H1 (cell line): ENCODE results near the gene HAO2. TPM values are rescaled to one million over a fixed set of nuclear protein-coding genes. Genes with fewer than 3 reads are reported as not detected.

Experiments
- CTCF ChIA-PET: fragments of 300-600 bp; sonication (Branson Sonifier 250); formaldehyde crosslinking; loops from one replicate; lab custom pipeline; 2021; ENCODE audit not compliant: partially characterized antibody; lab: Charles Lee
- POLR2A ChIA-PET: fragments of 300-600 bp; sonication (Branson Sonifier 250); formaldehyde crosslinking; loops from one replicate; lab custom pipeline; 2021; ENCODE audit warnings: inconsistent platforms; ENCODE audit not compliant: partially characterized antibody; lab: Charles Lee
- DNase-seq, 2 experiments: peaks; one replicate each; pipeline versions ENCODE4 v3.0.0 to v3.0.0-alpha.2; 2010 to 2022; ENCODE audit warnings: low spot score in 2 of 2, low read depth in 1 of 2, mixed read lengths in 1 of 2
- FAIRE-seq: peaks from 2 replicates; lab custom pipeline; 2011; peaks lifted over from hg19 to GRCh38; lab: Jason Lieb, UNC
- H2AFZ ChIP-seq: 2 replicates; pipeline ENCODE4 v1.8.1; 2012; ENCODE audit warnings: low read length, inconsistent platforms
- H2AK5ac ChIP-seq: 2 replicates; pipeline ENCODE4 v1.6.1; 2013; ENCODE audit warnings: low read depth, low read length
- H2BK120ac ChIP-seq: replicated peaks from 2 replicates; pipeline ENCODE3; 2013; ENCODE audit warnings: low read depth, low read length, inconsistent platforms
- H2BK12ac ChIP-seq: 2 replicates; pipeline ENCODE4 v1.6.1; 2013; ENCODE audit warnings: low read depth, low read length
- H2BK15ac ChIP-seq: 2 replicates; pipeline ENCODE4 v1.6.1; 2013; ENCODE audit warnings: low read length
- H2BK20ac ChIP-seq: 2 replicates; pipeline ENCODE4 v1.6.1; 2013; ENCODE audit warnings: low read length
- H2BK5ac ChIP-seq: 2 replicates; pipeline ENCODE4 v1.6.1; 2013; ENCODE audit warnings: low read depth, low read length
- H3K14ac ChIP-seq: 2 replicates; pipeline ENCODE4 v1.6.1; 2013; ENCODE audit warnings: inconsistent platforms; ENCODE audit not compliant: insufficient read length
- H3K18ac ChIP-seq: 2 replicates; pipeline ENCODE4 v1.6.1; 2013; ENCODE audit warnings: low read length; ENCODE audit errors: extremely low read depth
- H3K23ac ChIP-seq: 2 replicates; pipeline ENCODE4 v1.6.1; 2013; ENCODE audit warnings: inconsistent platforms; ENCODE audit not compliant: insufficient read length
- H3K23me2 ChIP-seq: 2 replicates; pipeline ENCODE4 v1.6.1; 2013; ENCODE audit warnings: low read depth, low read length
- H3K27ac ChIP-seq: 2 replicates; pipeline ENCODE4 v1.6.1; 2011; ENCODE audit warnings: low read depth, low read length, inconsistent platforms
- H3K27me3 ChIP-seq, 4 experiments: replicated peaks in 1 of 4; 1 replicate in 1 of 4; 2 replicates in 3 of 4; pipeline versions ENCODE4 v1.6.1 to v1.8.1; 2011 to 2013; ENCODE audit warnings: low read length in 3 of 4, mild to moderate bottlenecking in 3 of 4, inconsistent platforms in 2 of 4, mixed read lengths in 2 of 4, moderate library complexity in 1 of 4; ENCODE audit not compliant: control insufficient read depth in 3 of 4, insufficient read depth in 3 of 4; ENCODE audit errors: extremely low read depth in 1 of 4
- H3K36me3 ChIP-seq, 4 experiments: 2 replicates each; pipeline versions ENCODE4 v1.6.1 to v1.8.1; 2011 to 2013; ENCODE audit warnings: mild to moderate bottlenecking in 4 of 4, low read length in 3 of 4, moderate library complexity in 2 of 4, control low read depth in 1 of 4, inconsistent platforms in 1 of 4; ENCODE audit not compliant: insufficient read depth in 4 of 4, control insufficient read depth in 2 of 4
- H3K4ac ChIP-seq: replicated peaks from 2 replicates; pipeline ENCODE3; 2013; ENCODE audit warnings: low read length, low read depth, mixed read lengths, inconsistent platforms; ENCODE audit not compliant: insufficient read length
- H3K4me1 ChIP-seq, 4 experiments: replicated peaks in 1 of 4; 1 replicate in 1 of 4; 2 replicates in 3 of 4; pipeline versions ENCODE4 v1.6.1 to v1.8.1; 2011 to 2013; ENCODE audit warnings: low read length in 3 of 4, inconsistent platforms in 2 of 4, mixed read lengths in 1 of 4; ENCODE audit not compliant: insufficient read depth in 4 of 4, control insufficient read depth in 3 of 4
- H3K4me2 ChIP-seq, 2 experiments: 2 replicates each; pipeline versions ENCODE4 v1.6.1 to v1.8.1; 2011 to 2013; ENCODE audit warnings: low read depth in 2 of 2, low read length in 2 of 2, control low read depth in 1 of 2, inconsistent platforms in 1 of 2, mild to moderate bottlenecking in 1 of 2; ENCODE audit not compliant: insufficient read depth in 1 of 2
- H3K4me3 ChIP-seq, 4 experiments: fragments of 200-600, 300-600 bp in 1 of 4; sonication (generic), shearing (Covaris generic), sonication (Bioruptor Twin) in 1 of 4; 2 replicates each; pipeline versions ENCODE4 v1.5.1 to v1.8.1; 2011 to 2016; ENCODE audit warnings: low read length in 4 of 4, low read depth in 3 of 4, control low read depth in 2 of 4, inconsistent platforms in 2 of 4, mild to moderate bottlenecking in 2 of 4, mixed read lengths in 1 of 4, moderate library complexity in 1 of 4; ENCODE audit not compliant: insufficient read depth in 2 of 4; ENCODE audit errors: extremely low read depth in 1 of 4
- H3K56ac ChIP-seq: replicated peaks from 2 replicates; pipeline ENCODE3; 2013; ENCODE audit warnings: low read depth, mild to moderate bottlenecking, mixed read lengths, low read length, inconsistent platforms; ENCODE audit not compliant: insufficient read length
- H3K79me1 ChIP-seq: 2 replicates; pipeline ENCODE4 v1.6.1; 2013; ENCODE audit warnings: low read depth, low read length, control low read depth
- H3K79me2 ChIP-seq, 2 experiments: 2 replicates each; pipeline versions ENCODE4 v1.6.1 to v1.8.1; 2012 to 2013; ENCODE audit warnings: low read length in 2 of 2, mild to moderate bottlenecking in 2 of 2, inconsistent platforms in 1 of 2; ENCODE audit not compliant: insufficient read depth in 2 of 2, control insufficient read depth in 1 of 2
- H3K9ac ChIP-seq, 4 experiments: replicated peaks in 1 of 4; 1 replicate in 1 of 4; 2 replicates in 3 of 4; pipeline versions ENCODE4 v1.6.1 to v1.8.1; 2011 to 2013; ENCODE audit warnings: low read depth in 3 of 4, low read length in 3 of 4, control low read depth in 2 of 4, mild to moderate bottlenecking in 2 of 4, moderate library complexity in 2 of 4, inconsistent platforms in 1 of 4; ENCODE audit errors: extremely low read depth in 1 of 4
- H3K9me3 ChIP-seq, 2 experiments: 2 replicates each; pipeline versions ENCODE4 v1.6.1 to v1.8.1; 2012 to 2013; ENCODE audit warnings: mild to moderate bottlenecking in 2 of 2, moderate library complexity in 2 of 2, control low read depth in 1 of 2, inconsistent platforms in 1 of 2, low read depth in 1 of 2, low read length in 1 of 2, mixed read lengths in 1 of 2; ENCODE audit not compliant: insufficient read depth in 2 of 2
- H4K20me1 ChIP-seq, 2 experiments: replicated peaks in 1 of 2; 2 replicates each; pipeline versions ENCODE3 to v1.8.1; 2011 to 2013; ENCODE audit warnings: inconsistent platforms in 2 of 2, low read length in 2 of 2, mild to moderate bottlenecking in 1 of 2; ENCODE audit not compliant: insufficient read depth in 2 of 2, control insufficient read depth in 1 of 2
- H4K5ac ChIP-seq: 2 replicates; pipeline ENCODE4 v1.6.1; 2013; ENCODE audit warnings: low read length, low read depth, mixed read lengths, inconsistent platforms; ENCODE audit not compliant: insufficient read length
- H4K8ac ChIP-seq: 2 replicates; pipeline ENCODE4 v1.8.0; 2013; ENCODE audit warnings: mild to moderate bottlenecking, moderate library complexity, low read length, inconsistent platforms; ENCODE audit not compliant: insufficient read depth; ENCODE audit errors: extremely low read depth
- H4K91ac ChIP-seq: replicated peaks from 2 replicates; pipeline ENCODE3; 2013; ENCODE audit warnings: low read length, mixed read lengths, inconsistent platforms; ENCODE audit not compliant: insufficient read length
- BACH1 ChIP-seq: IDR thresholded peaks from 2 replicates; pipeline ENCODE4 v1.6.1; 2012; ENCODE audit warnings: low read length, improper control_type of control experiment
- BRCA1 ChIP-seq: IDR thresholded peaks from 2 replicates; pipeline ENCODE4 v1.6.1; 2012; ENCODE audit warnings: low read depth, low read length, improper control_type of control experiment
- CREB1 ChIP-seq: IDR thresholded peaks from 2 replicates; pipeline ENCODE4 v1.6.1; 2012; ENCODE audit warnings: inconsistent platforms
- EZH2 ChIP-seq: fragments of 200-600 bp; sonication (generic); IDR thresholded peaks from 2 replicates; pipeline ENCODE4 v1.7.1; 2012; ENCODE audit warnings: low read depth, mild to moderate bottlenecking, moderate library complexity, low read length, inconsistent platforms; ENCODE audit not compliant: severe bottlenecking
- GABPA ChIP-seq: IDR thresholded peaks from 2 replicates; pipeline ENCODE4 v1.6.1; 2011; ENCODE audit warnings: mild to moderate bottlenecking, low read length, moderate library complexity, borderline replicate concordance; ENCODE audit not compliant: insufficient read depth
- JUND ChIP-seq: IDR thresholded peaks from 2 replicates; pipeline ENCODE4 v1.6.1; 2011; ENCODE audit warnings: mild to moderate bottlenecking, improper control_type of control experiment, low read length
- MAFK ChIP-seq: IDR thresholded peaks from 2 replicates; pipeline ENCODE4 v1.6.1; 2012; ENCODE audit warnings: low read depth, mild to moderate bottlenecking, improper control_type of control experiment, low read length
- NANOG ChIP-seq: IDR thresholded peaks from 2 replicates; pipeline ENCODE4 v1.6.1; 2011; ENCODE audit warnings: low read length, low read depth, mild to moderate bottlenecking, inconsistent platforms; ENCODE audit not compliant: insufficient read depth, poor library complexity, severe bottlenecking
- NRF1 ChIP-seq: IDR thresholded peaks from 2 replicates; pipeline ENCODE4 v1.6.1; 2011; ENCODE audit warnings: mild to moderate bottlenecking, low read depth, low read length, improper control_type of control experiment
- SIX5 ChIP-seq: IDR thresholded peaks from 2 replicates; pipeline ENCODE4 v1.6.1; 2011; ENCODE audit warnings: mild to moderate bottlenecking, low read depth, low read length
- WGBS, 2 experiments: shearing (Covaris generic) in 1 of 2; methylation state at CpG; one replicate each; pipeline versions ENCODE4 v1.1.6 to v1.1.7; 2013 to 2015; ENCODE audit warnings: low lambda C conversion rate in 2 of 2, mixed read lengths in 2 of 2, inconsistent platforms in 1 of 2, low coverage in 1 of 2, missing lambda C conversion rate in 1 of 2; ENCODE audit not compliant: insufficient replicate concordance in 2 of 2, insufficient coverage in 1 of 2, insufficient read length in 1 of 2; ENCODE audit errors: extremely low coverage in 1 of 2, missing lambda C conversion rate in 1 of 2; 5-methylcytosine and 5-hydroxymethylcytosine counted together
- polyA plus RNA-seq, 7 experiments: library from polyadenylated mRNA; depleted of rRNA in 3 of 7; stranded (reverse) in 5 of 7; unstranded in 2 of 7; fragments of >200 nt in 5 of 7; fragments of 200-250 nt in 2 of 7; gene quantifications; 1 replicate in 5 of 7; 2 replicates in 1 of 7; 4 replicates in 1 of 7; pipeline versions ENCODE4 v1.2.1 to v1.2.3, GENCODE V29; 2011 to 2013; ENCODE audit warnings: missing spikeins in 2 of 7, mixed read lengths in 2 of 7
- total RNA-seq: library from RNA; stranded (reverse); fragmentation: NEBNext Ultra II Directional; extraction: Animal tissue kit (Norgen Biotek cat#: 25700); gene quantifications from 2 replicates; pipeline ENCODE4 v1.2.1, GENCODE V29; 2021
- TF ChIP-seq, protein P1 (sequence below): IDR thresholded peaks from 2 replicates; pipeline ENCODE4 v1.6.1; 2012; ENCODE audit warnings: inconsistent platforms
- TF ChIP-seq, protein P2 (sequence below): IDR thresholded peaks from 2 replicates; pipeline ENCODE4 v1.6.1; 2012; ENCODE audit warnings: low read length, inconsistent platforms

Gene HAO2
- total and polyA plus RNA-seq, 2 of the 8 experiments (the other 6 are each of a cell fraction or from before 2014, with no cell fraction given), result not detected

DNA sequence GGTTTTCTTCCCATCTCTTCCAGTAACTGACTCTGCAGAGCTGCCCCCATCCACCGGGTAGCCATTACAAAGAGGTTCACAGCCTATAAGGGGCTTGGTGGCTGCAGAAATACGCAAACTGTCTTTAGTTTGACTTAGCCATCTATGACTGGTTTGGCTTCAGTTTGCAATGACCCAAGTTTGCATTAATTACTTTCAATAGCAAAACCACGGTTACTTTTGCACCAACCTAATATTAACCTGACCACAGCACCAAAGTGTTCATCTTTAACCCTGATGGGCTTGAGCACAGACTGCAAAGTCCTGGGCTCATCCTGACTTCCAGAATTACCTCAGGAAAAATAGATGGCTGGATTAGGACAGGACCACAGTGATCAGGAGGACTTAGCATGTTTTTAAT, 2.2 kb upstream of the HAO2 start:
- Histone ChIP-seq H2BK120ac (no peak overlapping the region), H3K4ac (no peak overlapping the region), H3K27me3 (no peaks in the 10 kb centered on the region; a peak in 1 of 7 replicates), H4K20me1 (no peaks in the 10 kb centered on the region), H3K4me3 (no peak overlapping the region), H4K8ac (no peak overlapping the region), H2BK20ac (no peak overlapping the region), H3K23me2 (no peaks in the 10 kb centered on the region), H3K4me2 (no peak overlapping the region), H3K9ac (no peak overlapping the region), H2AK5ac (no peak overlapping the region), H3K9me3 (no peaks in the 10 kb centered on the region), H3K36me3 (no peaks in the 10 kb centered on the region; a peak in 1 of 8 replicates), H2BK15ac (no peak overlapping the region), H2AFZ (no peak overlapping the region), H2BK12ac (no peak overlapping the region; the same call in 1 of the 2 replicates), H3K79me2 (no peaks in the 10 kb centered on the region), H3K27ac (no peak overlapping the region), H2BK5ac (no peak overlapping the region), H4K5ac (no peak overlapping the region), H3K14ac (no peak overlapping the region), H3K79me1 (no peaks in the 10 kb centered on the region), H3K4me1 (peaks cover 0 to 2% (median under 1%) of the 10 kb centered on the region in 4 experiments; a peak in 1 of 7 replicates), H4K91ac (no peak overlapping the region), H3K23ac (no peak overlapping the region), H3K56ac (no peak overlapping the region), H3K18ac (no peak overlapping the region)
- WGBS, 2 experiments, result 85% methylated on average over 3 of the region's 3 CpGs; no CpG with 5 or more reads in 1 of the 2 experiments
- DNase-seq, result no peak
- CTCF ChIA-PET, result interaction anchor here (0.6 to 14.2 kb wide), 23 partner anchors 8 to 1208 kb away, joined by 3 to 368 read pairs (median 5); partner anchors contain the start of gene WARS2
- POLR2A ChIA-PET, result interaction anchor here (1.3 to 1.5 kb wide), 2 partner anchors 8 to 44 kb away, joined by 3 to 4 read pairs; no protein-coding TSS in a partner anchor
- FAIRE-seq, result no peak
- no peak for TF ChIP-seq NRF1
- no peak for TF ChIP-seq GABPA
- TF ChIP-seq, protein P1, sequence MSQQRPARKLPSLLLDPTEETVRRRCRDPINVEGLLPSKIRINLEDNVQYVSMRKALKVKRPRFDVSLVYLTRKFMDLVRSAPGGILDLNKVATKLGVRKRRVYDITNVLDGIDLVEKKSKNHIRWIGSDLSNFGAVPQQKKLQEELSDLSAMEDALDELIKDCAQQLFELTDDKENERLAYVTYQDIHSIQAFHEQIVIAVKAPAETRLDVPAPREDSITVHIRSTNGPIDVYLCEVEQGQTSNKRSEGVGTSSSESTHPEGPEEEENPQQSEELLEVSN, result no peak
- TF ChIP-seq JUND, result no peak
- TF ChIP-seq SIX5, result no peak
- no peak for TF ChIP-seq EZH2
- TF ChIP-seq BRCA1, result no peak
- TF ChIP-seq NANOG, result no peak
- no peak for TF ChIP-seq CREB1
- no peak for TF ChIP-seq BACH1
- TF ChIP-seq, protein P2, sequence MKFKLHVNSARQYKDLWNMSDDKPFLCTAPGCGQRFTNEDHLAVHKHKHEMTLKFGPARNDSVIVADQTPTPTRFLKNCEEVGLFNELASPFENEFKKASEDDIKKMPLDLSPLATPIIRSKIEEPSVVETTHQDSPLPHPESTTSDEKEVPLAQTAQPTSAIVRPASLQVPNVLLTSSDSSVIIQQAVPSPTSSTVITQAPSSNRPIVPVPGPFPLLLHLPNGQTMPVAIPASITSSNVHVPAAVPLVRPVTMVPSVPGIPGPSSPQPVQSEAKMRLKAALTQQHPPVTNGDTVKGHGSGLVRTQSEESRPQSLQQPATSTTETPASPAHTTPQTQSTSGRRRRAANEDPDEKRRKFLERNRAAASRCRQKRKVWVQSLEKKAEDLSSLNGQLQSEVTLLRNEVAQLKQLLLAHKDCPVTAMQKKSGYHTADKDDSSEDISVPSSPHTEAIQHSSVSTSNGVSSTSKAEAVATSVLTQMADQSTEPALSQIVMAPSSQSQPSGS, result no peak
- no peak for TF ChIP-seq MAFK
